K562 (cell line): ENCODE data around the gene COA6.

Experiments
- FOXJ2 ChIP-seq: fragments of 200-800 bp; sonication (Bioruptor generic); IDR thresholded peaks from 2 replicates; pipeline ENCODE4 v1.6.1; 2016; ENCODE audit warnings: missing genetic modification characterization, missing compliant biosample characterization
- TF ChIP-seq, protein P1 (sequence below): sonication (generic); formaldehyde crosslinking; IDR thresholded peaks from 2 replicates; pipeline ENCODE4 v1.8.1; 2022; ENCODE audit warnings: missing genetic modification reagents
- TF ChIP-seq, protein P2 (sequence below), 2 experiments: fragments of 150-350 bp in 1 of 2; IDR thresholded peaks; 2 replicates each; pipeline ENCODE4 v1.6.1; 2012 to 2016; ENCODE audit warnings: low read depth in 2 of 2, low read length in 2 of 2, mild to moderate bottlenecking in 1 of 2, moderate library complexity in 1 of 2
- TF ChIP-seq, protein P3 (sequence below), 3 experiments: IDR thresholded peaks in 2 of 3; conservative IDR thresholded peaks in 1 of 3; 2 replicates each; pipeline ENCODE4 v1.5.1; 2011 to 2012; ENCODE audit warnings: low read length in 3 of 3, mild to moderate bottlenecking in 3 of 3, control low read depth in 2 of 3, improper control_type of control experiment in 1 of 3, inconsistent platforms in 1 of 3, low read depth in 1 of 3, mixed read lengths in 1 of 3, moderate library complexity in 1 of 3; ENCODE audit not compliant: insufficient read depth in 2 of 3

DNA sequence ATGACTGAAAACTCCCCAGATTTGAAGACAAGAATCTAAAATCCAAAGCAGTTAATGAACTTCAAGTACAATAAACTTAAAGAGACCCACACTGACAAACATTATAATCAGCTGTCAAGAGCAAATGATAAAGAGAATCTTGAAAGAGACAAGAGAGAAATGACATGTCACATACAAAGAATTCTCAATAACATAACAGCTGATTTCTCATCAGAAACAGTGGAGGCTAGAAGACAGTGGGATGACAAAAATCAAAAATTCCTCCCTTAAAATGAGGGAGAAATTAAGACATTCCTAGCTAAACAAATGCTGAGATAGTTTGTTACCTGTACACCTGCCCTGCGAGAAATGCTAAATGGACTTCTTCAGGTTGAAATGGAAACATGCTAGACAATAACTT lies 36.0 kb upstream of the COA6 start:
- TF ChIP-seq, protein P1, sequence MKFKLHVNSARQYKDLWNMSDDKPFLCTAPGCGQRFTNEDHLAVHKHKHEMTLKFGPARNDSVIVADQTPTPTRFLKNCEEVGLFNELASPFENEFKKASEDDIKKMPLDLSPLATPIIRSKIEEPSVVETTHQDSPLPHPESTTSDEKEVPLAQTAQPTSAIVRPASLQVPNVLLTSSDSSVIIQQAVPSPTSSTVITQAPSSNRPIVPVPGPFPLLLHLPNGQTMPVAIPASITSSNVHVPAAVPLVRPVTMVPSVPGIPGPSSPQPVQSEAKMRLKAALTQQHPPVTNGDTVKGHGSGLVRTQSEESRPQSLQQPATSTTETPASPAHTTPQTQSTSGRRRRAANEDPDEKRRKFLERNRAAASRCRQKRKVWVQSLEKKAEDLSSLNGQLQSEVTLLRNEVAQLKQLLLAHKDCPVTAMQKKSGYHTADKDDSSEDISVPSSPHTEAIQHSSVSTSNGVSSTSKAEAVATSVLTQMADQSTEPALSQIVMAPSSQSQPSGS (CRISPR knock-in tag) = no peak
- TF ChIP-seq, protein P2, sequence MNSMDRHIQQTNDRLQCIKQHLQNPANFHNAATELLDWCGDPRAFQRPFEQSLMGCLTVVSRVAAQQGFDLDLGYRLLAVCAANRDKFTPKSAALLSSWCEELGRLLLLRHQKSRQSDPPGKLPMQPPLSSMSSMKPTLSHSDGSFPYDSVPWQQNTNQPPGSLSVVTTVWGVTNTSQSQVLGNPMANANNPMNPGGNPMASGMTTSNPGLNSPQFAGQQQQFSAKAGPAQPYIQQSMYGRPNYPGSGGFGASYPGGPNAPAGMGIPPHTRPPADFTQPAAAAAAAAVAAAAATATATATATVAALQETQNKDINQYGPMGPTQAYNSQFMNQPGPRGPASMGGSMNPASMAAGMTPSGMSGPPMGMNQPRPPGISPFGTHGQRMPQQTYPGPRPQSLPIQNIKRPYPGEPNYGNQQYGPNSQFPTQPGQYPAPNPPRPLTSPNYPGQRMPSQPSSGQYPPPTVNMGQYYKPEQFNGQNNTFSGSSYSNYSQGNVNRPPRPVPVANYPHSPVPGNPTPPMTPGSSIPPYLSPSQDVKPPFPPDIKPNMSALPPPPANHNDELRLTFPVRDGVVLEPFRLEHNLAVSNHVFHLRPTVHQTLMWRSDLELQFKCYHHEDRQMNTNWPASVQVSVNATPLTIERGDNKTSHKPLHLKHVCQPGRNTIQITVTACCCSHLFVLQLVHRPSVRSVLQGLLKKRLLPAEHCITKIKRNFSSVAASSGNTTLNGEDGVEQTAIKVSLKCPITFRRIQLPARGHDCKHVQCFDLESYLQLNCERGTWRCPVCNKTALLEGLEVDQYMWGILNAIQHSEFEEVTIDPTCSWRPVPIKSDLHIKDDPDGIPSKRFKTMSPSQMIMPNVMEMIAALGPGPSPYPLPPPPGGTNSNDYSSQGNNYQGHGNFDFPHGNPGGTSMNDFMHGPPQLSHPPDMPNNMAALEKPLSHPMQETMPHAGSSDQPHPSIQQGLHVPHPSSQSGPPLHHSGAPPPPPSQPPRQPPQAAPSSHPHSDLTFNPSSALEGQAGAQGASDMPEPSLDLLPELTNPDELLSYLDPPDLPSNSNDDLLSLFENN (IDR thresholded peaks at IDR 0.05; ENCODE audit: low read depth in 2 of 2, low read length in 2 of 2) = no peak
- no peak for TF ChIP-seq FOXJ2
- TF ChIP-seq, protein P3, sequence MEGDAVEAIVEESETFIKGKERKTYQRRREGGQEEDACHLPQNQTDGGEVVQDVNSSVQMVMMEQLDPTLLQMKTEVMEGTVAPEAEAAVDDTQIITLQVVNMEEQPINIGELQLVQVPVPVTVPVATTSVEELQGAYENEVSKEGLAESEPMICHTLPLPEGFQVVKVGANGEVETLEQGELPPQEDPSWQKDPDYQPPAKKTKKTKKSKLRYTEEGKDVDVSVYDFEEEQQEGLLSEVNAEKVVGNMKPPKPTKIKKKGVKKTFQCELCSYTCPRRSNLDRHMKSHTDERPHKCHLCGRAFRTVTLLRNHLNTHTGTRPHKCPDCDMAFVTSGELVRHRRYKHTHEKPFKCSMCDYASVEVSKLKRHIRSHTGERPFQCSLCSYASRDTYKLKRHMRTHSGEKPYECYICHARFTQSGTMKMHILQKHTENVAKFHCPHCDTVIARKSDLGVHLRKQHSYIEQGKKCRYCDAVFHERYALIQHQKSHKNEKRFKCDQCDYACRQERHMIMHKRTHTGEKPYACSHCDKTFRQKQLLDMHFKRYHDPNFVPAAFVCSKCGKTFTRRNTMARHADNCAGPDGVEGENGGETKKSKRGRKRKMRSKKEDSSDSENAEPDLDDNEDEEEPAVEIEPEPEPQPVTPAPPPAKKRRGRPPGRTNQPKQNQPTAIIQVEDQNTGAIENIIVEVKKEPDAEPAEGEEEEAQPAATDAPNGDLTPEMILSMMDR (IDR thresholded peaks at IDR 0.05 in 2 of 3, conservative IDR thresholded peaks at IDR 0.05 in 1 of 3; ENCODE audit: insufficient read depth in 2 of 3, low read depth in 1 of 3, low read length in 3 of 3) = no peak
